ENCODE data around the gene LFNG. TPM values are rescaled to one million over a fixed set of nuclear protein-coding genes. Genes with fewer than 3 reads are reported as not detected.

LFNG gene
- total and polyA plus RNA-seq, 2 of the 13 experiments (the other 11 are each of a cell fraction or from before 2014, with no cell fraction given), result 0.44 to 1.5 TPM

GRCh38 chr7:2511769-2512168 lies 7.8 kb upstream of the LFNG start (continued):
- TF ChIP-seq, protein P1, sequence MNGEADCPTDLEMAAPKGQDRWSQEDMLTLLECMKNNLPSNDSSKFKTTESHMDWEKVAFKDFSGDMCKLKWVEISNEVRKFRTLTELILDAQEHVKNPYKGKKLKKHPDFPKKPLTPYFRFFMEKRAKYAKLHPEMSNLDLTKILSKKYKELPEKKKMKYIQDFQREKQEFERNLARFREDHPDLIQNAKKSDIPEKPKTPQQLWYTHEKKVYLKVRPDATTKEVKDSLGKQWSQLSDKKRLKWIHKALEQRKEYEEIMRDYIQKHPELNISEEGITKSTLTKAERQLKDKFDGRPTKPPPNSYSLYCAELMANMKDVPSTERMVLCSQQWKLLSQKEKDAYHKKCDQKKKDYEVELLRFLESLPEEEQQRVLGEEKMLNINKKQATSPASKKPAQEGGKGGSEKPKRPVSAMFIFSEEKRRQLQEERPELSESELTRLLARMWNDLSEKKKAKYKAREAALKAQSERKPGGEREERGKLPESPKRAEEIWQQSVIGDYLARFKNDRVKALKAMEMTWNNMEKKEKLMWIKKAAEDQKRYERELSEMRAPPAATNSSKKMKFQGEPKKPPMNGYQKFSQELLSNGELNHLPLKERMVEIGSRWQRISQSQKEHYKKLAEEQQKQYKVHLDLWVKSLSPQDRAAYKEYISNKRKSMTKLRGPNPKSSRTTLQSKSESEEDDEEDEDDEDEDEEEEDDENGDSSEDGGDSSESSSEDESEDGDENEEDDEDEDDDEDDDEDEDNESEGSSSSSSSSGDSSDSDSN (CRISPR knock-in tag; IDR thresholded peaks at IDR 0.05), result 0 out of 2 replicates have a peak, but pooled peaks have one; percentile 6
- TF ChIP-seq ZNF292 (CRISPR knock-in tag; IDR thresholded peaks at IDR 0.05; ENCODE audit: borderline replicate concordance, low read depth) (0 out of 2 replicates have a peak, but pooled peaks have one; percentile 10), MAZ (IDR thresholded peaks at IDR 0.05; ENCODE audit: borderline replicate concordance, low read depth, low read length) (no peak), MAZ (CRISPR knock-in tag; IDR thresholded peaks at IDR 0.05; ENCODE audit: low read depth) (0 out of 2 replicates have a peak, but pooled peaks have one; percentile 43), SMAD1 (CRISPR knock-in tag; IDR thresholded peaks at IDR 0.05; ENCODE audit: borderline replicate concordance, low read depth) (no peak), ZNF615 (CRISPR knock-in tag; IDR thresholded peaks at IDR 0.05; ENCODE audit: borderline replicate concordance) (no peak), ZNF350 (CRISPR knock-in tag; IDR thresholded peaks at IDR 0.05; ENCODE audit: borderline replicate concordance, low read depth) (0 out of 2 replicates have a peak, but pooled peaks have one; percentile 21), ZNF616 (CRISPR knock-in tag; IDR thresholded peaks at IDR 0.05; ENCODE audit: low read depth) (0 out of 2 replicates have a peak, but pooled peaks have one; percentile 48), YEATS4 (CRISPR knock-in tag; IDR thresholded peaks at IDR 0.05; ENCODE audit: borderline replicate concordance) (no peak), MAX (IDR thresholded peaks at IDR 0.05) (peak; percentile 61), MLXIP (CRISPR knock-in tag; IDR thresholded peaks at IDR 0.05; ENCODE audit: borderline replicate concordance) (no peak), SNAI1 (CRISPR knock-in tag; IDR thresholded peaks at IDR 0.05; ENCODE audit: borderline replicate concordance) (peak; percentile 33; the same call in 1 of the 2 replicates), LBX2 (CRISPR knock-in tag; IDR thresholded peaks at IDR 0.05; ENCODE audit: borderline replicate concordance) (peak; percentile 69; the same call in 1 of the 2 replicates), HNRNPLL (IDR thresholded peaks at IDR 0.05; ENCODE audit: low read depth, low read length, poor library complexity, severe bottlenecking) (no peak), LCORL (IDR thresholded peaks at IDR 0.05) (no peak), LCORL (CRISPR knock-in tag; IDR thresholded peaks at IDR 0.05) (peak; percentile 10; the same call in 1 of the 2 replicates), POLR2G (IDR thresholded peaks at IDR 0.05; ENCODE audit: low read depth, low read length) (no peak), SRSF1 (optimal IDR thresholded peaks at IDR 0.05; ENCODE audit: low read depth, low read length) (no peak), ZNF274 (CRISPR knock-in tag; IDR thresholded peaks at IDR 0.05) (no peak), ZNF451 (CRISPR knock-in tag; IDR thresholded peaks at IDR 0.05) (0 out of 2 replicates have a peak, but pooled peaks have one; percentile 60)
- TF ChIP-seq, protein P2, sequence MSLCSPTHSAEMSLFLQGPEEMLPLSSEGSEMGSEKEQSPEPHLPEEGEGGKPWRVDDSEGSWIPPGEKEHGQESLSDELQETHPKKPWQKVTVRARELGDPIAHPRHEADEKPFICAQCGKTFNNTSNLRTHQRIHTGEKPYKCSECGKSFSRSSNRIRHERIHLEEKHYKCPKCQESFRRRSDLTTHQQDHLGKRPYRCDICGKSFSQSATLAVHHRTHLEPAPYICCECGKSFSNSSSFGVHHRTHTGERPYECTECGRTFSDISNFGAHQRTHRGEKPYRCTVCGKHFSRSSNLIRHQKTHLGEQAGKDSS (CRISPR knock-in tag; IDR thresholded peaks at IDR 0.05; ENCODE audit: borderline replicate concordance, low read depth), result 0 out of 2 replicates have a peak, but pooled peaks have one; percentile 46

All from HepG2 (cell line).